Measurements from ENCODE around the gene ADPRHL1.
A peak's percentile ranks its signal among the peaks of the same experiment; 100 is the strongest.

Gene ADPRHL1

DNA sequence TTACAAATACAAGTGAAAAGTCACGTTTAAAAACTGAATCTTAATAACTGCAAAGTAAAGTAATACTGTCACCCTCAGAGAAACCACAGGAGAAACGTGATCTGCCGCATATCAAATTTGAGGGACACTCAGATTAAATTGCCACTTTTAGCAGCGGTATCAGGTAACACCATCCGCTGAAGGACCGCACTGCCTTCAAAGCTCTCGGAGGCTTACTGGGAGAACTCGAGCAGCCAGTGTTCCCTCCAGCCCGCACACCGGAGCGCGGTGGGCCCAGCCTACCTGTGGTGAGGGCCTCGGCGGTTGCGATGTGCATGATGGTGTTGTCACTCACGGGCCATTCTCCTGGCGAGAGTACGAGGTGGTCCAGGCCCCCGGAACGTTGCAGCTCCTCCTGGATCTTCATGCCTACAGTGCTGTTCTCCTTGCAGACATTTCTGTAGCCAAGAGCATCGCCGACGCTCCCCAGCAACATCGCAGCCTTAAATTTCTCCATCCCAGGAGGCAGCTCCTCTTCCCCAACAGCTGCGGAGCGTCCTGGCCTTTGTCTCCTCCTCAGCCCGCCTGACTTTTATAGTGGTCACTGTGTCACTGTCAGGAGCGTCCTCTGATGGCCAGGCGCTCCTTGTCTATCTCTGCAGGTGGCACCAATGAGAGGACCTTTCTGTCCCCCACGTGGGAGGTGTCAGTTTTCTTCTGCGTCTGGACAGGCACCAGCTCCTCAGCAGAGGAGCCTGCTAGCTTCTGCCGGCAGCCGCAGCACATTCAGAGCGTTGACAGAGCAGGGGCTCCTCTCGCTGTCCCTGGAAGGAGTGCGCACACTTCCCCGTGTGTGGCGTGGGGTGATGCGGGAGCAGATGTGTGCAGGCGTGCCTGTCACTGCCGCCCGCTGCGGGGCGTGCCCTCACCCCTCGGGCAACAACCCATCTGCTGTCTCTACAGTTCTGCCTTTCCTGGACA lies at the start of gene ADPRHL1:
Gene ADPRHL1 (minus strand): TSS at position 547 of the 960 bp plus-strand sequence. CDS start 51 bp downstream, at position 496.
- no peak for DNase-seq (ENCODE audit: low read depth in 1 of 2, low spot score in 1 of 2)

DNA sequence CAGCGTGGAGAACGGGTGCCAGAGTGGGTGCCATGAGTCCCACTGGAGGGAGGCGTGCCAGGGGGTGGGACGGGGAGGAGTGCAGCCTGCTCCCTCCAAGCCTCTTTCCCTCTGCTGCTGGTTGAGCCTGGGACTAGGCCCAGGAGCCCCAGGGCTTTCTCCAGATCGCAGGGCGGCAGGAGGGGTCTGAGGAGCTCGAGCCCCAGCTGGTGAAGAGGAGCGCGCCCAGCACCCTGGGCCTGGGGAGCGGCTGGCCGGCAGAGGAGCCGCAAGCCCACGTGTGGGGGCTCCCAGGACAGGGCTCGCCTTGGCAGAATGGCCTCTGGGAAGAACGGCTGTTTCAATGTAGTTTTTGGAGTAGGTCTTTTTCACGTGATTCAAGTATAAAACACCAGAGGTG lies 49.4 kb upstream of the ADPRHL1 start:
- DNase-seq (ENCODE audit: low read depth in 1 of 2, low spot score in 1 of 2), result no peak

GRCh38 chr13:113500530-113501265 lies 47.4 kb upstream of the ADPRHL1 start:
- DNase-seq (ENCODE audit: low read depth in 1 of 2, low spot score in 1 of 2), result no peak

GRCh38 chr13:113499936-113500335 lies 46.6 kb upstream of the ADPRHL1 start:
- DNase-seq (ENCODE audit: low read depth in 1 of 2, low spot score in 1 of 2), result no peak

DNA sequence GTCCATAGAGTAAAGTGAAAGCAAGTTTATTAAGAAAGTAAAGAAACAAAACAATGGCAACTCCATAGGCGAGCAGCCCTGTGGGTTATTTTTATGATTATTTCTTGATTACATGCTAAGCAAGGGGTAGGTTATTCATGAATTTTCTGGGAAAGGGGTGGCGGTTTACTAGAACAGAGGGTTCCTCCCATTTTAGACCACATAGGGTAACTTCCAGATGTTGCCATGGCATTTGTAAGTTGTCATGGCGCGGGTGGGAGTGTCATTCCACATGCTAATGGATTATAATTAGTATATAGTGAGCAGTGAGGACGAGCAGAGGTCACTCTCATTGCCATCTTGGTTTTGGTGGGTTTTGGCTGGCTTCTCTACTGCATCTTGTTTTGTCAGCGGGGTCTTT lies 45.6 kb upstream of the ADPRHL1 start:
- no peak for DNase-seq (ENCODE audit: low read depth in 1 of 2, low spot score in 1 of 2)

- DNase-seq (ENCODE audit: low read depth in 1 of 2, low spot score in 1 of 2), result no peak
These were observed 43.9 kb upstream of the ADPRHL1 start for GRCh38 chr13:113497217-113497616.

GRCh38 chr13:113495494-113496210 lies 42.4 kb upstream of the ADPRHL1 start:
- no peak for DNase-seq (ENCODE audit: low read depth in 1 of 2, low spot score in 1 of 2)

DNA sequence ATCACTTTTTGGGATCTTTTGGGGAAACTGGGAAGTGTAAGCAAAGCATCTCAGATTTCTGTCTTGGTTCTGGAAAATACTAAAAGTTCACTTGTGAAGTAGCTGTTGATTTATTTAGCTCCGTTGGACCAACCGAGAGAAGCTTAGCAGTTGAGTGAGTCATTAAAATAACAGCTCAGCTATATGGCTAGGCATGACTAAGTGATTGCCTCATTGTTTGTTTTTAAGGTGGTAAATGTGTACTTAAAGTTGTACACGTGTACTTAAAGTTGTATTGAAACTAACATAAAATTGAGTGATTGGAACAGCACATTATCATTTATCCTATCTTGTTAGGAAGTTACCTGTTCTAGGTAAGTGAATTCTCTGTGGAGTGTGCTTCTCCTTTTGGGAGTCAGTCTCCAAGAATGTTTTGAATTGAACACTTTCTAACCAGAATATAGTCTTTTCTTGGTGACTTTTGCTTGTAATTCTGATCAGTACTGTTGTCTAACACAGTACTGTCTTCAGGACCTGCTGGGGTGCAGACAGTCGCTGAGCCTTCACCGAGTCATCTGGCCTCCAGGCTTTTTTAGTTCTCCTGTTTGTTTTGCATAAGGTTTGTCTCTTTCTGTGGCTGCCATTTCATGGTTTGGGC lies 40.1 kb upstream of the ADPRHL1 start:
- DNase-seq (ENCODE audit: low read depth in 1 of 2, low spot score in 1 of 2), result no peak

DNA sequence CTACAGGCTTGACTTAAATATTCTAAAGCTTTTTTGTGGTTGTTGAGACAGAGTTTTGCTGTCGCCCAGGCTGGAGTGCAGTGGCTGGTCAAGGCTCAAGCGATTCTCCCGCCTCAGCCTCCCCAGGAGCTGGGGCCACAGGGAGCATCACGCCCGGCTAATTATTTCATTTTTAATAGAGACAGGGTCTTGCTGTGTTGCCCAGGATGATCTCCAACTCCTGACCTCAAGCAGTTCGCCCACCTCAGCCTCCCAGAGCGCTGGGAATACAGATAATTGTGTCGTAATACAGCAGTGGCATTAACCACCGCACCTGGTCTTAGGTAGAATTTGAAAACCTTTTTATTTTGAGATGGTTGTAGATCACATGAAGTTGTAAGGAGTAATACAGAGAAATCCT lies 38.7 kb upstream of the ADPRHL1 start:
- DNase-seq (ENCODE audit: low read depth in 1 of 2, low spot score in 1 of 2), result no peak

DNA sequence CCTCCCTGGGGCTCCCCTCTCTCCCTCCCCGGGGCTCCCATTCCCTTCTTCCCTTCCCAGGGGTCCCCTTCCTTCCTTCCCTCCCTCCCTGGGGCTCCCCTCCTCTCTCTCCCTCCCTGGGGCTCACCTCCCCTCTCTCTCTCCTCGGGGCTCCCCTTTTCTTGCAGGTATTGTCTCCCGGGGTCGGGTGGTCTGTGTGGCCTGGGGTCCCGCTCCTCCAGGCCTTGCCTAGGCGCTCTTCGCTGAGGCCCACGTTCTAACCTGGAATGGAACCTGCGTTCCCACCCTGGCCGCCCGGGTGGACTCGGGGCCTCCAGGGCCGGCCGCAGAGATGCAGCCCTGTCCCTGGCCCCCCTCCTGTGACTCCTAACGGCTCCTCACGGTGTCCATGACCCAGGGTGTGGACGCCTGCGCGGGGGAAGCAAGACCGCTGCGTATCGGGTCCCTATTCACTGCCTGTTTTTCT lies 38.2 kb upstream of the ADPRHL1 start:
- DNase-seq (ENCODE audit: low read depth in 1 of 2, low spot score in 1 of 2), result no peak

GRCh38 chr13:113490496-113491417 lies 37.5 kb upstream of the ADPRHL1 start, which contains the start of gene DCUN1D2:
TSS of gene DCUN1D2 (minus strand) at chr13:113490711. CDS start at chr13:113490669, 42 bp downstream.
- DNase-seq (ENCODE audit: low read depth in 1 of 2, low spot score in 1 of 2), result peak; percentile 58 to 62

GRCh38 chr13:113489549-113490495 lies 36.5 kb upstream of the ADPRHL1 start:
- DNase-seq (ENCODE audit: low read depth in 1 of 2, low spot score in 1 of 2), result peak in 1 of 2 donors; percentile 26

DNA sequence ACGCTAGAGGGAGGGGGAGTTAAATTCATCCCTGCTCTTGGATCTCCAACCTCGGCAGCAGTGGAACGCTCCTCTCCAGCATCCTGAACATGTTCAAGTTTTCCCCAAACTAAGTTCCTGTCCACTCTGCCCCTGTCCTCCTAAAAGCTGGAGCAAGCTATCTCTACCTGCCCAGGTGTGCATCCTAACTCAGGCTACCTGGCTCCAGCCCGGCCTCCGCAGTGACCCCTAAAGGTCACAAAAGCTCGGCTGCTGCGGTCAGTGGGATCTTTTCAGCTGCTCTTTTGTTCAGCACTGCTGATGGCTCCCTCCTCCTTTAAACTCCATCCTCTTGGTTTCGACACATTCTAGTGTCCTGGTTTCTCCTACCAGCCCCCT lies 35.9 kb upstream of the ADPRHL1 start:
- no peak for DNase-seq (ENCODE audit: low read depth in 1 of 2, low spot score in 1 of 2)

DNA sequence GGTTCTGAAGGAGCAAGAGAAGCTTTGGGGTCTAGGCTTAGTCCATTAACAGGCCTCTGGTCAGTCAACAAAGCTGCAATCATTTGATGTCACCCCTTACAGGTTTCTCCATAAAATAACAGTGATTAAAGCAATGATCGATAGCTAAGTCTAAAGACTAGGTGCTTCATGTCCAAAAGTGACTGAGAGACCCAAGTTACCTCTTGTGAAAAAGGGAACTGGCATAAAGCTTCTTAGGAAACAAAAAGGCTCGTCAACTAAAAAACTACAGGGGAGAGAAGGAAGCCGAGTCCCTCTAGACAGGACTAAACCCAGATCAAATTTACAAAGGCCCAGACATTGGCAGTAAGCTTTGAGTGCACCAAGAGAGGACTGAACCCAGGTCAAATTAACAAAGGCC lies 35.0 kb upstream of the ADPRHL1 start:
- no peak for DNase-seq (ENCODE audit: low read depth in 1 of 2, low spot score in 1 of 2)

- no peak for DNase-seq (ENCODE audit: low read depth in 1 of 2, low spot score in 1 of 2)
These were observed 33.4 kb upstream of the ADPRHL1 start for GRCh38 chr13:113486698-113487097.

- no peak for DNase-seq (ENCODE audit: low read depth in 1 of 2, low spot score in 1 of 2)
These were observed 32.3 kb upstream of the ADPRHL1 start for GRCh38 chr13:113485545-113485944.

DNA sequence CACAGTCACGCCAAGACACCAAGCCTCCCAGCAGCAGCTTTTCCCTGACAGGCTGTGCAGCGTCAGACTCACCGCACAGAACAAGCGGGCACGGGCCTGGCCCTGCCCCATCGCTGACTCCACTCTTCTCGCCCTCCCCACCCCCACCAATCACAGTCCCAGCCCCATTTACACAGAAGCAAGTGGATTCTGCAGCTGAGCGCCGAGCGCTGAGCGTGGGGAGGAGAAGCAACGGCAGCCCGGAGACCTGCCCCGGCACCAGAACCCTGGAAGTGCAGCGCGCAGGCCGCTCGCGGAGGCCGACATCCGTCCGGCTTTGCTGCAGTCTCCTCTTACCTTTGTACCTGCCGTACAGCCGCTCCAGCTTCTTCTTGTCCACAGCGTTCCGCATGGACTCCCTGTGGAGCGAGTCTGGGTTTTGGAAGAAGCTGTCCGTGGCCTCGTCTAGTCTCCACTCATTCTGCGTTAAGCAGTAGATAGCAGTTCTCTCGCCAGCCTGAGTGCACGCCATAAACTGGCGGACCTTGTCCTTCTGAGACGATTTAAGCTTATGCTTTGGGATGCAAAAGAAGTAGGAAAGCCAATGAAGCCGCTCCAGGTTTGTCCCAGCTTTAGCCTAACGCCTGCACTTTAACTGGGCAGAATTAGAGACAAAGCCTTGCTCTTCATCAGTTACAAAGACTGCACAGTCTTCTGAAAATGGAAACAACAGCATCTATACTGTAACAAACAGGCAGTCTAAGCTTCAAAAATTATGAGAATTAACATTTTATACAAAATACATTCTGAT lies 30.4 kb upstream of the ADPRHL1 start:
- DNase-seq (ENCODE audit: low read depth in 1 of 2, low spot score in 1 of 2), result no peak

DNA sequence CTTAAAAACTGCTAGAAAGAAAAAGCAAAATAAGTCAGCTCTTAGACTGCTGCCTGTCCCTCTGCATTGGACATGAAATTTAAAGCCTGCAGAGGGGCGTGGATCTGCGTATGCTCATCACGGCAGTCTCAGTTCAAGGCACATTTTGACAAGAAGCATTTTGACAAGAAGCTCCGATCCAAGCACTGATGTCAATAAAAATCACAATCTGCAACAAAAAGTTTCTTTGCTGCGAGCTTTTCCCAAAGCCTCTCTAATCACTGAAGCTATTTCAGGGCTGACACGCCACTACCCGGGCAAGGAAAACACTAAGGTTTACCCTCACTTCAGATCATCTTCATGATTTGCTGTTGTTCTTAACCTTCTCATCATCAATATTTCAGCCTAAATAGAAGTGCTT lies 29.8 kb upstream of the ADPRHL1 start:
- no peak for DNase-seq (ENCODE audit: low read depth in 1 of 2, low spot score in 1 of 2)
